ENCODE results near the gene LPO. TPM values are rescaled to one million over a fixed set of nuclear protein-coding genes. Genes with fewer than 3 reads are reported as not detected.

The LPO gene
- not detected in 2 replicates for total RNA-seq (2014; rRNA removed; shearing (Covaris generic))

- Histone ChIP-seq H3K27ac (no peak within 1 kb of the TSS), H3K9me3 (replicated peaks) (no peaks in the 10 kb centered on the region), H3K4me1 (no peaks in the 10 kb centered on the region), H3K4me3 (no peak within 1 kb of the TSS), H3K27me3 (peaks cover 11% of the 10 kb centered on the region; the same call in 1 of the 2 replicates), H3K36me3 (no peaks in the 10 kb centered on the region)
- no peak for DNase-seq
Observed at GRCh38 chr17:58238147-58238634, at the start of gene LPO. Gene LPO (plus strand): TSS chr17:58238584. CDS start chr17:58242980, 4,396 bp downstream.

GRCh38 chr17:58189436-58190146 lies 48.8 kb upstream of the LPO start:
- Histone ChIP-seq H3K4me3 (no peak overlapping the region), H3K27me3 (peaks cover 9% of the 10 kb centered on the region; the same call in 1 of the 2 replicates), H3K4me1 (no peaks in the 10 kb centered on the region), H3K36me3 (no peaks in the 10 kb centered on the region), H3K27ac (no peak overlapping the region), H3K9me3 (replicated peaks) (no peaks in the 10 kb centered on the region)
- DNase-seq, result peak; percentile 24 to 31

- no peaks in the 10 kb centered on the region for H3K27me3 ChIP-seq
- H3K4me1 ChIP-seq, result peaks cover 8% of the 10 kb centered on the region
- no peaks in the 10 kb centered on the region for H3K9me3 ChIP-seq (replicated peaks)
- DNase-seq, result no peak
- no peak overlapping the region for H3K4me3 ChIP-seq
- H3K36me3 ChIP-seq, result no peaks in the 10 kb centered on the region
- no peak overlapping the region for H3K27ac ChIP-seq
Observed at GRCh38 chr17:58191241-58191896, 47.0 kb upstream of the LPO start.

- H3K4me1 ChIP-seq, result peaks cover 16% of the 10 kb centered on the region
- no peak within 1 kb of the TSS for H3K4me3 ChIP-seq
- no peaks in the 10 kb centered on the region for H3K27me3 ChIP-seq
- H3K9me3 ChIP-seq (replicated peaks), result no peaks in the 10 kb centered on the region
- H3K27ac ChIP-seq, result no peak within 1 kb of the TSS
- H3K36me3 ChIP-seq, result no peaks in the 10 kb centered on the region
- peak; percentile 20 to 44 for DNase-seq
Observed at GRCh38 chr17:58192612-58193011, 45.8 kb upstream of the LPO start, which contains the start of gene EPX. Gene EPX (plus strand): TSS chr17:58192726. CDS start chr17:58192847, 121 bp downstream.

- H3K27ac ChIP-seq, result no peak overlapping the region
- no peaks in the 10 kb centered on the region for H3K36me3 ChIP-seq
- peaks cover 16% of the 10 kb centered on the region for H3K4me1 ChIP-seq
- H3K4me3 ChIP-seq, result no peak overlapping the region
- DNase-seq, result no peak
- H3K27me3 ChIP-seq, result no peaks in the 10 kb centered on the region
- H3K9me3 ChIP-seq (replicated peaks), result no peaks in the 10 kb centered on the region
Observed at GRCh38 chr17:58193641-58194255, 44.6 kb upstream of the LPO start.

GRCh38 chr17:58195518-58196123 lies 42.8 kb upstream of the LPO start:
- no peak for DNase-seq
- Histone ChIP-seq H3K36me3 (no peaks in the 10 kb centered on the region), H3K27me3 (no peaks in the 10 kb centered on the region), H3K4me3 (no peak overlapping the region), H3K4me1 (peaks cover 16% of the 10 kb centered on the region), H3K27ac (no peak overlapping the region), H3K9me3 (replicated peaks) (no peaks in the 10 kb centered on the region)

- Histone ChIP-seq H3K4me3 (no peak overlapping the region), H3K36me3 (no peaks in the 10 kb centered on the region), H3K9me3 (replicated peaks) (no peaks in the 10 kb centered on the region), H3K4me1 (peaks cover 16% of the 10 kb centered on the region), H3K27me3 (no peaks in the 10 kb centered on the region), H3K27ac (no peak overlapping the region)
- DNase-seq, result no peak
Observed at GRCh38 chr17:58196610-58197009, 41.8 kb upstream of the LPO start.

- Histone ChIP-seq H3K36me3 (no peaks in the 10 kb centered on the region), H3K4me3 (no peak overlapping the region), H3K27ac (no peak overlapping the region), H3K4me1 (peaks cover 16% of the 10 kb centered on the region), H3K9me3 (replicated peaks) (no peaks in the 10 kb centered on the region), H3K27me3 (no peaks in the 10 kb centered on the region)
- peak; percentile 60 to 68 for DNase-seq
Observed at GRCh38 chr17:58200024-58200633, 38.3 kb upstream of the LPO start.

- H3K36me3 ChIP-seq, result no peaks in the 10 kb centered on the region
- H3K4me1 ChIP-seq, result no peaks in the 10 kb centered on the region
- H3K4me3 ChIP-seq, result no peak overlapping the region
- H3K27ac ChIP-seq, result no peak overlapping the region
- H3K27me3 ChIP-seq, result no peaks in the 10 kb centered on the region
- H3K9me3 ChIP-seq (replicated peaks), result no peaks in the 10 kb centered on the region
- no peak for DNase-seq
Observed at GRCh38 chr17:58202859-58203258, 35.5 kb upstream of the LPO start.

- no peak overlapping the region for H3K4me3 ChIP-seq
- H3K27me3 ChIP-seq, result no peaks in the 10 kb centered on the region
- H3K27ac ChIP-seq, result no peak overlapping the region
- no peaks in the 10 kb centered on the region for H3K4me1 ChIP-seq
- no peaks in the 10 kb centered on the region for H3K36me3 ChIP-seq
- DNase-seq, result no peak
- H3K9me3 ChIP-seq (replicated peaks), result no peaks in the 10 kb centered on the region
Observed at GRCh38 chr17:58204796-58205195, 33.6 kb upstream of the LPO start.

GRCh38 chr17:58205936-58206335 lies 32.4 kb upstream of the LPO start:
- DNase-seq, result no peak
- H3K4me3 ChIP-seq, result no peak overlapping the region
- no peaks in the 10 kb centered on the region for H3K4me1 ChIP-seq
- no peaks in the 10 kb centered on the region for H3K9me3 ChIP-seq (replicated peaks)
- no peak overlapping the region for H3K27ac ChIP-seq
- H3K36me3 ChIP-seq, result no peaks in the 10 kb centered on the region
- H3K27me3 ChIP-seq, result no peaks in the 10 kb centered on the region

- no peak for DNase-seq
- Histone ChIP-seq H3K9me3 (replicated peaks) (no peaks in the 10 kb centered on the region), H3K27ac (no peak overlapping the region), H3K36me3 (no peaks in the 10 kb centered on the region), H3K4me1 (no peaks in the 10 kb centered on the region), H3K27me3 (no peaks in the 10 kb centered on the region), H3K4me3 (no peak overlapping the region)
Observed at GRCh38 chr17:58207451-58207850, 30.9 kb upstream of the LPO start.

GRCh38 chr17:58208344-58208743 lies 30.0 kb upstream of the LPO start:
- H3K4me3 ChIP-seq, result no peak overlapping the region
- no peaks in the 10 kb centered on the region for H3K4me1 ChIP-seq
- H3K36me3 ChIP-seq, result no peaks in the 10 kb centered on the region
- H3K9me3 ChIP-seq (replicated peaks), result no peaks in the 10 kb centered on the region
- no peak overlapping the region for H3K27ac ChIP-seq
- no peaks in the 10 kb centered on the region for H3K27me3 ChIP-seq
- DNase-seq, result no peak

GRCh38 chr17:58210922-58211321 lies 27.5 kb upstream of the LPO start:
- Histone ChIP-seq H3K27me3 (no peaks in the 10 kb centered on the region), H3K4me1 (no peaks in the 10 kb centered on the region), H3K9me3 (replicated peaks) (no peaks in the 10 kb centered on the region), H3K4me3 (no peak overlapping the region), H3K27ac (no peak overlapping the region), H3K36me3 (no peaks in the 10 kb centered on the region)
- no peak for DNase-seq

Measured in SJCRH30 (cell line).